NCI-H748 treated with DMSO at 0.1 percent for 48 hours (cell line): ENCODE data around the gene IGDCC3.

ENCODE experiments used
- DNase-seq: peaks from one replicate; lab custom pipeline; 2025; lab: John Stamatoyannopoulos, UW

Gene IGDCC3

GRCh38 chr15:65290228-65290627 lies 87.6 kb downstream of the IGDCC3 start:
- no peak for DNase-seq

- no peak for DNase-seq
Measured at GRCh38 chr15:65289261-65289854, 88.4 kb downstream of the IGDCC3 start.

- no peak for DNase-seq
Measured at GRCh38 chr15:65287520-65287855, 90.3 kb downstream of the IGDCC3 start.

- peak; percentile 66 for DNase-seq
Measured at GRCh38 chr15:65286704-65287519, 90.9 kb downstream of the IGDCC3 start, which contains the start of gene PARP16. PARP16 (minus strand) TSS chr15:65286883; CDS start chr15:65286426, 457 bp downstream.

GRCh38 chr15:65286069-65286703 lies 91.6 kb downstream of the IGDCC3 start:
- DNase-seq, result peak; percentile 41

GRCh38 chr15:65285291-65286068 lies 92.3 kb downstream of the IGDCC3 start:
- DNase-seq, result no peak

GRCh38 chr15:65278480-65278879 lies 99.3 kb downstream of the IGDCC3 start:
- DNase-seq, result no peak
